GM19238 (cell line): Measurements from ENCODE around the gene ATXN3.
"Not testable (repeated sequence)": the region's sequence is repeated elsewhere in the genome, so short reads cannot be mapped to it uniquely, and the experiment has no call there.

Source experiments
- DNase-seq: peaks from one replicate; pipeline ENCODE4 v3.0.0; 2011; ENCODE audit warnings: low spot score; ENCODE audit not compliant: insufficient read length

Gene ATXN3

DNA sequence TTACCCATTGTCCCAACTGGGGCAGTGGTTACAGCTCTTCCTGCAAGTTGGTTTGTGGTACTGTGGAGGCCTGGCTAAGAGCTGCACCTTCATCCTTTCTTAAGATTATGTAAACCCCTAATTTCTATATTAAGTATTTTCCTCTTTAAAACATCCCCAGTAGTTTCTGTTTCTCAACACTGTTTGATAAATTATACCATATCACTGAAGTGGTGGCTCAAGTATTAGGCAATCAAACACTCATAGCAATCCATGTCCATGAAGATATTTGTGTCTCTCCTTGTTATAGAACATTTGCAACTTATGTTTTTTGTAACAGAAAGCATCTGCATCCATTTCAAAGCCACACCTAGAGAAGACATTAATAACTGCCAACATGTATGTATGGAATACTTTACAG lies 31.8 kb downstream of the ATXN3 start:
- DNase-seq: no peak

DNA sequence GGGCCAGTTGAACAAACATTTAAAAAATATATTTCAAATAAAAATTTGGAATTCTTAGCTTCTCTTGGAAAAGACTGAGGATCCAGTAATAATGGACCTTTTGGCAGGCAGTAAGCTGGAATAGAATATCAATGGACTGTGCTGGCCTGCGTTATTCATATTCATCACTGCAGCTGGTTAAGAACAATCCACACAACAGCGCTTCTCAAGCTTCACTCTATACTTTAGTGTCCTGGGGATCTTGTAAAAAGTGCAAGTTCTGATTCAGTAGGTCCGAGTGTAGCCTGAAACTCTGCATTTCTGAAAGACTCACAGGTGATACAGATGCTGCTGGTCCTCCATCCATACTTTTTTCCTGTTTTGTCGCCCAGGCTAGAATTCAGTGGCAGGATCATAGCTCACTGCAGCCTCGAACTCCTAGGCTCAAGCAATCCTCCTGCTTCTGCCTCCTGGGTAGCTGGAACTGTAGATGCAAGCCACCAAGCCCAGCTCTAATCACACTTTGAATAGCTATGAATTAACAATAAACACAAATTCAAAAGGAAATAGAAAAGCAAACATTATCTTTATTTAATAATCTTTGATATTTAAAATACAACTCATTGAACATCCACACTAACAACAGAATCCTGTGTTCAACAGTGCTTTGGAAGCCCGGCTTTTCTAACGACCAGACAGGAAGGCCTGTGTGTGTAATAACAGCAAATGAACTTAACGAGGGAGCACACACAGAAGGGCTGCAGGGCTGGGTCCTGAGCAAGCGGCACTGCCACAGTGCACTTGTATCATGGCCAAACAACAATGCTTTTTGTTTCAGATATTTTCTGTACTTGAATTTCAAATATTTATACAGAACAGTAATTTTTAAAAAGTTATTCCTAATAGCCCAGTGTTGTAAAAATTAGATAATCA lies 48.1 kb downstream of the ATXN3 start:
- no peak for DNase-seq

DNA sequence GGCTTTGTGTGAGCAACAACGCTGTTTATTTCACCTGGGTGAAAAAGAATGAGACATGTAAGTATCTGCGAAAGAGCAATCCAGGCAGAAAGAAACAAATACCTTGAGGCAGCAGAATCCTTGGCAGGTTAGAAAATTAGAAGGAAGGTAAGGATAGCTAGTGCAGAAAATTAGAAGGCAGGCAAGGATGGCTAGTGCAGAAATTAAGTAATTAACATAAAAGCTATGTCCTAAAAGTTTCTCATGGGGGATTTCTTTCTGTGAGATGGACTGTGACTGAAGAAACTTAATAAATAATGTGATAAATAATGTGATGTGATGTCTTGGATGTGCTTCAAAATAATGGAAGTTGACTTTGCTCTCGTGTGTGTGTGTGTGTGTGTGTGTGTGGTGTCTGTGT lies 56.6 kb downstream of the ATXN3 start:
- no peak for DNase-seq

DNA sequence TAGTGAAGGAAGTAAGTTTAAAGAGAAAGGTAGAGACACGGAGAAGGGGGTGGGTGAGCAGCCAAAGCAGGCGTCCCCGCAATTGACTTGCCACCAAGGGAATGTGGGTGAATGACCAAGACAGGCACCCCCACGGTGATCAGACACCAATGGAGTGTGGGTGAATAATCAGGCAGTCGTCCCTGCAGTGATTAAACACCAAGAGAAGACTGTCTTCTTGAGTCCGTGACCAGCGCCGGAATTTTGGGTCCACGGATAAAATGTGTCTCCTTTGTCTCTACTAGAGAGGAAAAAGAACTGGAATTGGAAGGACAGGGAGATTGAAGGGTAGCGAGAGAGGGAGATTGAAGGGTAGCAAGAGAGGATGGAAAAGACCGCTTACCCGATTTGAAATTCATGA lies 57.2 kb downstream of the ATXN3 start:
- not testable (repeated sequence) for DNase-seq

DNA sequence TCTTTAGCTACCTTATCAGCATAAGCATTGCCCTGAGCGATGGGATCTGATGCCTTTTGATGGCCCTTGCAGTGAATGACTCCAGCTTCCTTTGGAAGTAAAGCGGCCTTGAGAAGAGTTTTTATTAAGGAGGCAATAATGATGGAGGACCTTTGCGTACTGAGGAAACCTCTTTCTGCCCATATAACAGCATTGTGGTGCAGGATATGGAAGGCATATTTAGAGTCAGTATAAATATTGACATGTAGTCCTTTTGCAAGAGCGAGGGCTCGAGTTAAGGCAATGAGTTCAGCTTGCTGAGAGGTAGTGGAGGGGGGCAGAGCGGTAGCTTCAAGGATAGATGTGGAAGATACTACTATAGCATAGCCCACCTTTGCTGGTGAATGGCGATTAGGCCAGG lies 60.5 kb downstream of the ATXN3 start:
- not testable (repeated sequence) for DNase-seq

DNA sequence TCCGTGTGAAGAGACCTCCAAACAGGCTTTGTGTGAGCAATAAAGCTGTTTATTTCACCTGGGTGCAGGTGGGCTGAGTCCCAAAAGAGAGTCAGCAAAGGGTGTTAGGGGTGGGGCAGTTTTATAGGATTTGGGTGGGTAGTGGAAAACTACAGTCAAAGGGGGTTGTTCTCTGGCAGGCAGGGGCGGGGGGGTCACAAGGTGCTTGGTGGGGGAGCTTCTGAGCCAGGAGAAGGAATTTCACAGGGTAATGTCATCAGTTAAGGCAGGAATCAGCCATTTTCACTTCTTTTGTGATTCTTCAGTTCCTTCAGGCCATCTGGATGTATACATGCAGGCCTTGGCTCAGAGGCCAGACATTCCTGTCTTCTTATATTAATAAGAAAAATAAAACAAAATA lies 64.6 kb downstream of the ATXN3 start:
- not testable (repeated sequence) for DNase-seq

DNA sequence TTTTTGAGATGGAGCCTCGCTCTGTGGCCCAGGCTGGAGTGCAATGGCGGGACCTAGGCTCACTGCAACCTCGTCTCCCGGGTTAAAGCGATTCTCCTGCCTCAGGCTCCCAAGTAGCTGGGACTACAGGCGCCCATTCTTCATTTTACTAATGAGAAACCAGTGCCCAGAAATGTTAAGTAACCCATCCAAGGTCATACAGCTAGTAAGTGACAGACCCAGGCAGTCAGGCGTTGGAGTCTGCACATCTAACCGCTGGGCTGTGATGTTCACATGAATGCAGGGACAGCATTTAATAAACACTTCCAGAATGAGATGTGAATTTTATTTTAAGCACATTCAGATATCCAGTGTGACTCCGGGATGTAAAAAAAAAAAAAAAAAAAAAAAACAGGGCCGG lies 65.2 kb downstream of the ATXN3 start:
- no peak for DNase-seq

- DNase-seq: peak; percentile 3
Measured at GRCh38 chr14:92040431-92041051, 65.8 kb downstream of the ATXN3 start.

DNA sequence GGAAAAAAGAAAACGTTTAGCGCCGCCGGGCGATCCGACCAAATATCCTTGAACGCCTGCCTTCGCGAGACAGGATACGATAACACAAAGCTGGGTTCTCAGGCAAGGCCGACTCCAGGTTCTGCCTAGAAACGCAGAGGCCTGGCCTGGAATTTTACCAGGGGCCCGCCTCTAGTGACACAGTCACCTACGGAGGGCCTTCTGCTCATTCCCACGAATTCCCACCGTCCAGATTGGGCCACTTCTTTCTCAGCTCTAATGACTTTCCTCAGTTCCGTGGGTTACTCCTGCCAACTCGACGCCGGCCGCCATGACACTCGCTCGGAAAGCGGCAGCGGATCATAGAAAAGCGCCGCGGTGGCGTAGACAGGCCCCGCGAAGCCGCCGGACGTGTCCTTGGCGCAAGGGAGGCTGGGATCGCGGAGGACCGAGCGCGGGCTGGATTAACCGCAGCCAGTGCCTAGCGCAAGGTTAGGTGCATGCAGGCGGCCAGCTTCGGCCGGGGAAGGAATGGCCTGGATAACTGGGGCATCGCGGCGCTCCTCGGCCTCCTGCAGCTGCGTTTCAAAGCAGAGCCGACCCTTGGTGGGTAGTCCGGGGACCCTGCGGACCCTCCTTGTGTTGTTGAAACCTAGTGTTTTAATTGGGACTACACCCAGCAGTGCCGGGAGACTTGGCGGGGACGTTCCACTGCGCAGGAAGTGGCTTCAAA lies 66.5 kb downstream of the ATXN3 start, which contains the start of gene TRIP11:
Gene TRIP11 (minus strand): TSS at position 341 of the 712 bp plus-strand sequence. CDS start 374 bp downstream, outside the sequence.
- DNase-seq: peak; percentile 90

DNA sequence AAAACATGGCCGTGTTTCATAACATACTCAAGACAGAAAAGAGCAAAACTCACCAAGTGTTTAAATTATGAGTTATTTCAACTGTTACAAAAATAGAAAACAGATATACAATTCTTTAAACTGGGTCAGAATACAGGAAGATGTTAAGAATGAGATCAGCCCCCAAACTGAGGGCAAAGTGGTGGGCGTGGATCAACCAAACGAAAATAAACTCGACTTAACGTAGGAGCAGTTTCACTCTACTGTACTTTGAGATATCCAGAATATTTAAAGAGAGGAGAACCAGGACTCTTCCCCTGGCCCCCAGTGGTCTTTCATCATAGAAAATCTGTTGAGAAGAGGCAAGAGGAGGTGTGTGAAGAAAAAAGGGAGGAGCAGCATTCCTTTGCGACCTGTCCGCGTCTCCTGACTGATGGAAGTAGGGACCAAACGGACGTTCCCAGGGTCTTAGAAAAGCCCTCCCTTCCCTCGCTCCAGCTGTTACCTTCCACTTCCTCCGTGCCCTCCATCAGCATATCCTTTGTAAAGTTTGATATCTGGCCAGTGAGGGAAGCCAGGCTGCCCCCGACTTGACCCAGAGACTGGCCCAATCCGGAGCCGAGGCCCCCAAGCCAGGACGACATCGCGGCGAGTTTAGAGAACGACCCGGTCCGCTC lies 67.2 kb downstream of the ATXN3 start:
- peak; percentile 4 for DNase-seq

DNA sequence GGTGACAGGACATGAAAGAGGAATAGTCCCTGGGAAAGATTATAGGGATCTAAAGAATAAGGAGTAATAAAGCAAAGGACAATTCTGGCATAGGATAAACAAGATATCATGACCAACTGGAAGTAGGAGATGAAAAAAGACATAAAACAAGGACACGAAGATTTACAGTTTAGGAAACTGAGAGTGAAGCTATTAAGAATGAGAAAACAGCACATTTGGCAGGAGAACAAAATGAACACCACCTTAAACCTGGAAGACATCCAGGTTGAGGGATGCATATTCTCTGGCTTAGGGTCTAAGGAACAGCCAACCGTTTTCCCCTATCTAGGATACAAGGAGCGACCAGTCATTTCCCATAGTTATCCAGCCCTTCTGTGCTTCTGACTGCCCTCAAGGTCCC lies 68.4 kb downstream of the ATXN3 start:
- DNase-seq: no peak

DNA sequence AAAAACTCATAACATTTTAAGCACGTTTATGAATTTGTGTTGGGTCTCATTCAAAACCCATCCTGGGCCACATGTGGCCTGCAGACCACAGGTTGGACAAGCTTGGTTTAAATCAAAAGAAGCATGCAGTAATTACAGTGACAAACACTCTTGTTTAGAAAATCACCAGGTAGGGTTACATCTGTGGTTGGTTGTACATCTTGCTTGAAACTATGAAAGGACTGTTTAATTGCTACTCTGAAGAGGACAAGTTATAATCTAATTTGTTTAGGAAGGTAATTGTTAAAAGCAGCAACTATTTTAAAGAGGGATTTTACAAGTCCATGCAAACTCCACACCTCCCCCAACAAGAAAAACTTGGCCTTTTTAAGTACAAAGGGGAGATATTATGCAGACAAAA lies 70.5 kb downstream of the ATXN3 start:
- DNase-seq: no peak

- DNase-seq: no peak
Measured at GRCh38 chr14:92033906-92034687, 72.3 kb downstream of the ATXN3 start.

- no peak for DNase-seq
Measured at GRCh38 chr14:92033433-92033832, 72.9 kb downstream of the ATXN3 start.

- DNase-seq: no peak
Measured at GRCh38 chr14:92026548-92027190, 79.7 kb downstream of the ATXN3 start.

- no peak for DNase-seq
Measured at GRCh38 chr14:92022036-92022435, 84.3 kb downstream of the ATXN3 start.

DNA sequence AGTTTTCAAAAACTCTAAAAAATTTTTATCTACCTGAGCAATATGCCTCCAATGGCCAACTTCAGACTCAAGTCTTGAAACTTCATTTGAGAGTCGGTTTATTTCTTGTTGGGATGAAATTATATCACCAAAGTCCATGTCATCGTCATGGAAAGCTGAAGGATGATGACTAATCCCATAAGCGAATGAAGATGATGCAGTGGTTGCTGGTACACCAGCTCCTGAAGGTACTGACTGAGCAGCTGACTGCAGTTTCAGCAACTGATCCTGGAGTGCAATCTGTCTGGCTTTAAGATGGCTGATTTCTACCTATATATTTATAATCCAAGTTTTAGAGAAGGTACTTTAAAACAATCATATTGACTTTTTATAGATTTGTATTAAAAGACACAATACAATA lies 84.9 kb downstream of the ATXN3 start:
- no peak for DNase-seq

DNA sequence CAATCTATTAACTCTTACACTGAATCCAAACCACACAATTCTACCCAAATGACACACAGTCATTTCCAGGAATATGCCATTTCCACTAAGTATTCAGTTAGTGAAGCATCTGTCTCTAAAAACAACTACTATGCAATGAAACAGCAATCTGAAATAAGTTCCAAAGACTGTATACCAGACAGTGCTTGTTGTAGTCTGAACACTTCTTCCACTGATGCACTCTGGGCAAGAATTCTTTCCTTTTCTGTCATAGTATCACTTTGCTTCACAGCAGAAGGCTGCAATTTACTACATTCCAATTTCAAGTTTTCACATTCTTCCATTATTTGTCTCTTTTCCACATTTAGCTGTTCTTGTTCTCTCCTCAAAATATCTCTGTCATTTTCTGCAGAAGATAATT lies 92.3 kb downstream of the ATXN3 start:
- no peak for DNase-seq

- DNase-seq: no peak
Measured at GRCh38 chr14:92012121-92012748, 94.1 kb downstream of the ATXN3 start.

DNA sequence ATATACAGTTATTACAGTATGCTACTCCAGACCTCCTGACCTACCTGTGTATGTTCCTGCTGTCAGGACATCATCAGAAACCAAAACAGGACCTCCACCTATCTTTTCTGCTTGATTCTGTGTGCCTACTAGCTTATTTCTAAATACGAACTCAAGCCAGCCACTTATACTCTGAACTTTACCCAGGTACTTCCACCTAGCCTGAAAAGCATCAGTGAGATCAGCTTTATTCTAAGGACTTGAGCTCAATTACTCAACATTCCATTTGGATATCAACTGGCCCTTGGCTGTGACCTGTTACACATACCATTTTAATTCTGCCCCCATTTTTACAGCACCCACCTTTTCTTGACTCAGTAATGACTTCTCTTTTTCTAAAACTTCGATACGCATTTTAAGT lies 95.7 kb downstream of the ATXN3 start:
- no peak for DNase-seq
